NCI-H1092 (cell line): ENCODE data around the gene PSENEN.
A peak's percentile ranks its signal among the peaks of the same experiment; 100 is the strongest.
"Not testable (repeated sequence)": the region's sequence is repeated elsewhere in the genome, so short reads cannot be mapped to it uniquely, and the experiment has no call there.

ENCODE experiments used
- DNase-seq: peaks from one replicate; lab custom pipeline; 2025; lab: John Stamatoyannopoulos, UW

Gene PSENEN

DNA sequence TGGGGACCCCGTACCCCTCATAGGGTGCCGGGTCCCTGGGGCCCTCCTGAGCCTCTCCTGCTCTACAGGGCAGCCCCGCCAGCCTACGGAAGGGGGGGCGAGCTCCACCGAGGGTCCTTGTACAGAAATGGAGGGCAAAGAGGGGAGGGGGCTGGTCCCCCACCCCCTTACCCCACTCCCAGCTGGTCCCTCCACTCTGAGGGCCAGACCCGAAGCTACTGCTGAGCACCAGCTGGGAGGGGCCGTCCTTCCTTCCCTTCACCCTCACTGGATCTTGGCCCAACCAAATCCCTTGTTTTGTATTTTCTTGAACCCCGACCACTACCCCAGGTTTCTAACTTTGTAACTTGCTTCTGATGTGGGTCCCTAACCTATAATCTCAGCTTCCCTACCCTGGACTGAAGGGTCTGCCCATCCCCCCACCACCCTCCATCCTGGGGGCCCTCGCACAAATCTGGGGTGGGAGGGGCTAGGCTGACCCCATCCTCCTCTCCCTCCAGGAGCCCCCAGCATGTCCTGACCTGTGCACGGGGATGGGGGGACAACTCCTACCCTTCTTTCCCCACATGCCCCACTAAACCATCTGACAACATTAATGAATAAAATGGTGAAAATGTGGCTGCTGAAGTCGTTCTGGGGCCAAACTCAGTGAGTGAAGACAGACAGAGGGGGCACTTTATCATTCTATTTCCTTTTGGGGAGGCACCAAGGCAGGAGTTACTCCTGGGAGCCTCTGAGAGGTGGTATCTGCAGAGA is 42.9 kb downstream of the PSENEN start:
- no peak for DNase-seq

DNA sequence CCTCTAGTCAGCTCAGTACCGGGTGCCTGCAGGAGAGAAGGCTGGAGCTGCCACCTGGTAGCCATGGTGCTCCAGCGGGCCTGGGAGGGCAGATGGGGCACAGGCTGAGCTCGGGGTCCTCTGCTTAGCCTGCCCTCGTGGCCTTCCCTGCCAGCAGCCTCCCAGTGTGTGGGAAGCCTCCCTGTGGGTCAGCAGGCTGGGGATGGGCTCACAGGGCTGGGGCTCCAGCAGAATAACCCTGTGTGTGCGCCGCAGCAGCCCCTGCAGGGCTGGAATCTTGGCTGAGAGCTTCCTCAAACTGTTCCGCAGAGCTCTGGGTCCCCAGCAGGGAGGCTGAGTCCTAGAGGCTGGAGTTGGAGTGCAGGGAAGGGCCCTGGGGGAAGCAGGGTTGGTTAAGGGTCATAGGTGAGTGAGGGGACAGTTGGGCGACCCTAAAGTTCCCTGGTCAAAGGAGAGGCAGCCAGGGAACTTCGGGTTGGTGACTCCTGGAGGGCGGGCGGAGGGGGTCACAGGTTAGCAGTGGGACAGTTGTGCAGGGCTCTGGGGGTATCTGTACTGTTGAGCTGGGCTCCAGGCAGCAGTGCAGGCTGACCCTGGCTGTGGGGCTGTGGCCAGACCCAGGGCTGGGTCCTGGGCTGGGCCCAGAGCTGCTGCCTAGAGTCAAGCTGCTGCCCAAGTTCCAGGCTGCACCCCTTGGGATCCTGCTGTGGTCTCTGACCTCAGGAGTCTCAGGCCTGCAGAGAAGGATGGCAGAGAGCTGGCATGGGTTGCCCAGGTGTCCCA is 43.9 kb downstream of the PSENEN start:
- no peak for DNase-seq

DNA sequence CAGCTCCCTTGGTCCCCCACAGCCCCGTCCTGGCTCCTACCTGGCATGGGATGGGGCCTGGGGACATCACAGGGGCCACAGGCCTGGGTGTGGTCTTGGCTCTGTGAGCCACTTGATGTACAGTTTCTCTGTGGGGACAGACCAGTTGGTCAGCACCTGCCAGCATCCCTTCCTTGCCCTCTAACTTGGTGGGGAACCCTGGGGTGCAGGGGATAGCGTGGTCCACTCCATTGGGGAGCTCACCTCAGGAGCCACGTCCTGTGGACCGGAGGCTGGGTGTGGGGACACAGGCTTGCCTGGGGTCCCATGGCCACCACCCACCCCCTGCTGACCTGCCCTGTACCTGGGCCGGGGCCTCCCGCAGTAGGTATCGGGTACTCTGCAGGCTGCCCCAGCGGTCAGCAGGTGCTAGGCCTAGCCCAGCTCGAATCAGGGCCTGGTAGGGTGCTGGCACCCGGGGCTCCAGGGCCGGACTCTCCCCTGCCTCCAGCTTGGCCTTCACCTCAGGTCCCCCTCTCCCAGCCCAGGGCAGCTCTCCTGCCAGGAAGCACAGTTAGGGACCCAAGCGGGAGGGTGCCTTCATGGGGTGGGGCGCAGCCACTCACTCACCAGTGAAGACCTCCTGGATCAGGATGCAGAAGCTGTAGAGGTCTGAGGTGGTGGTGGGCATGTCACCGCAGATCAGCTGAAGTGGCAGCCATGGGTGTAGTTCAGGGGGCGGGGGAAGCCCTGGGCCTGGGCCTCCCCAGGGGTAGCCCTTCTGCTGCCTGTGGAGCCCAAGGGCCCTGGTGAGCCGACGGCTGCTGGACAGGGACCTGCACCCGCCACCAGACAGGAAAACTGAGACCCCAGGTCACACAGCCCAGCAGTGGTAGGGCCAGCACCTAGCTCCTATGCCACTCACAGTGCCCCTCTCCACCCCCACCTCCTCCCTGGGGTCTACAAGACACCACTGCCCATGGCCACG is 44.8 kb downstream of the PSENEN start:
- no peak for DNase-seq

DNA sequence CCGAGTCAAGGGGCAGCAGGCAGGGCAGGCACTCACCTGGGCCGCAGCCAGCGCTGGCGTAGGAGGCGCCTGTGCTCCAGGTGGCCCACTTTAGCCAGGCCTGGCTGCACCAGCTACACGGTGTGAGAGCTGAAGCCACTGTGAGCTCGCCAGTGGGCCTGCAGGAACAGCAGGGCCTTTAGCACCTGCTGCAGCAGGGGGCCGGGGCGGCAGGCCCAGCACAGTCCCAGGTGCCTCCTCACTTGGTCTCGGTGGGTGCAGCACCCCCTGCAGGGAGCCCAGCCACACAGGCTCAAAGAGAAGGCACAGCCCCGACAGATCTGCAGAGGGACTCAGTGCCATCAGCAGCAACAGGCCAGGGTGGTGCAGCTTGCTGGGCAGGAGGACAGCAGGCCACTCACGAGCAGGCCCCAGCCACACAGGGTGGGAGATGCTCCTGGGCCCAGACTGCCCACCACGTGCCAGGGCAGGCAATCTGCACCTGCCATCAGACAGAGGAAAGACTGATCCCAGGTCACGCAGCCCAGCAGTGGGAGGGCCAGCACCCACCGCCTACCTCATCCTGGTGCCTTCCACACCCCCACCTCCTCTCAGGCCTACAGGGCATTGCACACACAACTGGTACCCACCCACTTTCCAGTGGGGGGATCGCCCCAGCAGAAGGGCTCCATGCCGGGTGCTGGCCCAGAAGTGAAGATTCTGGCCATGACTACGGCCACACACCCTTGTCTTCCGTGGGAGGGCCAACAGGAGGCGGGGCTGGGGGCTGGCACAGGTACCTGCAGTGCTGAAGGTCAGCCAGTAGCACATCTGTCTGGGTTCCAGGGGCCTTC is 45.7 kb downstream of the PSENEN start:
- DNase-seq, result peak; percentile 13

DNA sequence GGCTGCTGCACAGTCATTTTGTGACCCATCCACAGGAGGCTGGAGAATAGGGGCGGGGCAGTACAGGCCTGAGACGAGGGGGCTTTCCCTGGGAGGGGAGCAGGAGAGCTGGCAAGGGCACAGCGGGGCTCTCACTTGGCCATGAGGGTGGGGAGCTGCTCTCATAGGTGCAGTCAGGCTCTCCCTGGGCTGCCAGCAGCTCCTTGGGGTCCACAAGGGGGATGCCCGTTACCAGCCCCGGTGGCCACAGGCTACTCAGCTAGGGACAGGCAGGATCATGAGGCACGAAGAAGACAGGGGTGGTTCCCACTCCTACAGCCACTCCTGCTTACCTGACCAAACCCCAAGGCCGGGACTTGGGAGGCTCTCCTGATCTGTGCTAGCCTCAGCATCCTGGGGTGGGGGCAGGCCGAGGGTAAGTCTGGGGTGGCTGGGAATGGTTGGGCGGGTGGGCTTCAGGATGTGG is 46.4 kb downstream of the PSENEN start:
- DNase-seq, result no peak

DNA sequence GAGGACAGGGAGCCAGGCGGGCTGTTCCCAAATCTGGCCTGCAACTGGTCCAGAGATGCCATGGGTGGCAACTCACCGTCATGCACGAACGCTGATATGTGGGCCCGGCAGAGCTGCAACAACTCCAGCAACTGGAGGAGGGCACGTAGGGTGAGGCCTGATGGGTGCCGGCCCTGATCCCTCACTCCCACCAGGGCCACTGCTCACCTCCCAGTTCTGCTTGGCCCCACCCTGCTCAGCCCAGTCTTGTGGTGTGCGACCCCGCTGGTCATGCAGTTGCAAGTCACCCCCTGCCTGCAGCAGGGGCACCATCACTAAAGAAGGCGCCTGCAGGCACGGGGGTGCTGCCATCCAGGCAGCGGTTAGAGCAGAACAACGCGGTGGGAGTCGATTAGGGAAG is 46.9 kb downstream of the PSENEN start:
- no peak for DNase-seq

DNA sequence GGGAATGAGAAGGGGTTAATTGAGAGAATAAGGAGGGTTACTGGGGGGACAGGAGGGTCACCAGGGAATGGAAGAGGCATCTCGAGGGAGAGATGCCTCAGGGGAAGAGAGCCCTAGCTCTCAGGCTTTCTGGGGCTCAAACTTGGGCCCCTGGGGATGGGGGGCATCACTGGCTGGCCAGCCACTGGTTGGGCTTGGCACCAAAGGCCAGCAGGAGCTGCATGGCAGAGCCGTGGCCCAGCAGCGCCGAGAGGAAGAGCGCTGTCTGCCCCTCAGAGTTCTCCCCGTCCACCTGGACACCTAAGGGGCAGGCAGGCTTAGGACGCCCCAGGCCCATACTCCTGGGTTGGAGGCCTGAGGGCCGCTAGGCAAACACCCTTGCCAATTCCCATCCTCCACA is 47.4 kb downstream of the PSENEN start:
- no peak for DNase-seq

DNA sequence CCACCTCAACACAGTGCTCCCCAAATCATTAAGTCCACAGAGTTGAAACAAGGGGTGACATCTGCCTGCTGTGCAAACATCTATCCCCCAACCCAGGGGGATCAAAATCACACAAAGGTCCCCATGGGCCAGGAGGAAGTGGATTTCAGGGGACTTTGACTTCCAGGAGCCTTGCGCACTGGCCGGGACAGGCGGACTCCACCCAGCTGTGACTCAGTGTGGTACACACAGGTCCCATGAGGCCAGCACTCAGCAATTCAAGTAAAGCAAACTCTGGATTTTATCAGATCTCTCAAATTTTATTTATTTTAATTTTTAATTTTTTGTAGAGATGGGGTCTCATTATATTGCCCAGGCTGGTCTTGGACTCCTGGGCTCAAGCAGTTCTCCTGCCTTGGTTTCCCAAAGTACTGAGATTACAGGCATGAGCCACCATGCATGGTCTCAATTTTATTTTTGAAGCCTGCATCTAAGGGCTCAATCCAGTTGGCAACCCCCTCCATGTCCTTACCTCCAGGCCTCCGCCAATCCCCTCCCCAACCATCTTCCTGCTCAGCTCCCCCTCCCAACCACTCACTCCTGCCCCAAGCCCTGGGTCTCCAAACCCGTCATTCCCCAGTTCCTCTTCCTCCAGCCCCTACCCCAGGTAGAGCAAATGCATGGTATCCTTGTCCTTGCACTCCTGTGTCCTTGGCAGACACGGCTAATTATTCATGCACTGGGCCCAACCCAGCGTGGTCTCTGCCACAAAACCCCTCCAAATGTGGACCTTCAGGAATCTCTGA is 48.1 kb downstream of the PSENEN start:
- DNase-seq, result no peak

DNA sequence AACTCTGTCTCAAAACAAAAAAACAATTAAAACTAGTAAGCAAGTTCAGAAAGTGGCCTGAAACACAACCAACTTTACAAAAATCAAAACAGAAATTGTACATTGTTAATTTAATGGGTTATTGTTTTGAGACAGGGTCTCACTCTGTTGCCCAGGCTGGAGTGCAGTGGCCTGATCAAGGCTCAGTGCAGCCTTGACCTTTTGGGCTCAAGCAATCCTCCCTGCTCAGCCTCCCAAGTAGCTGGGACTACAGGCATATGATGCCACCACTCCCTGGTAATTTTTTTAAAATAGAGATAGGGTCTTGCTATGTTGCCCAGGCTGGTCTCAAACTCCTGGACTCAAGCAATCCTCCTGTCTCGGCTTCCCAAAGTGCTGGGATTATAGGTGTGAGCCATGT is 50.1 kb downstream of the PSENEN start:
- DNase-seq, result not testable (repeated sequence)
